ENCODE results near the gene ADD1.

The ADD1 gene

DNA sequence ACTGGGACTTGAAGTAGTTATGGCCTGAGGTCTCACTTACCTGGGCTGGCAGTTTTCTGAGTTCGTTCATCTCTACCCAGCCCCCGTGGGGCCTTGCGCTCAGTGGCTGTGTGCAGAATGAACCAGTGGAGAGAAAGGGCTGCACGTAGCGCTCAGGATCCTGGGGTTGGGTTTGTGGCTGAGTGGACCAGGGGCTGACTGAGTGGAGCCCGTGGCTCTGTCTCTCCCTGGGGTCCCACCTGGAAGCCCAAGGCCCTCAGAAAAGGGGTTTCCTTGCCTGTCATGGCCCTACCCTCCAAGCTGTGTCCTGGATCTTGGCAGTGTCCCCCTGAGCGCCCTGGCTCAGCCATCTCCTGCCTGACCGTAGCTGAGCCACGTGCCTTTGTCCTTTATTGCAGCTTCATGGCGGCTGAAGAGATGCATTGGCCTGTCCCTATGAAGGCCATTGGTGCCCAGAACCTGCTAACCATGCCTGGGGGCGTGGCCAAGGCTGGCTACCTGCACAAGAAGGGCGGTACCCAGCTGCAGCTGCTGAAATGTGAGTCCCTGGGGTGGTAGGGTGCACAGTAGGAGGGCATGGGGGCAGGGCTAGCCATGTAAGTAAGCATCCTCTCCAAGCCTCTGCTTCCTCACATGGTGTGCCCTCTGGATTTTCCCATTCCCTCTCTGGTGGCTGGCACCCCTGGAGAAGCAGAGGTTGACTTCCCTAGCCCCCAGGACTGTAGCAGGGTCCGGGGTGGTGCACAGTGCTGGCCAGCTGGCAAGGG, 23.2 kb upstream of the ADD1 start:
- no peak overlapping the region for H3K27ac ChIP-seq (ENCODE audit: low read depth, low read length)
- no peaks in the 10 kb centered on the region for H3K4me1 ChIP-seq (ENCODE audit: control insufficient read depth, insufficient read depth, low read length)
- H3K4me3 ChIP-seq (ENCODE audit: low read length) = no peak overlapping the region
- peaks cover 6% of the 10 kb centered on the region for H3K36me3 ChIP-seq (ENCODE audit: control insufficient read depth, insufficient read depth, low read length)
- no peaks in the 10 kb centered on the region for H3K27me3 ChIP-seq (ENCODE audit: control insufficient read depth, insufficient read depth, low read length)
- H3K9ac ChIP-seq (ENCODE audit: low read length) = no peak overlapping the region

DNA sequence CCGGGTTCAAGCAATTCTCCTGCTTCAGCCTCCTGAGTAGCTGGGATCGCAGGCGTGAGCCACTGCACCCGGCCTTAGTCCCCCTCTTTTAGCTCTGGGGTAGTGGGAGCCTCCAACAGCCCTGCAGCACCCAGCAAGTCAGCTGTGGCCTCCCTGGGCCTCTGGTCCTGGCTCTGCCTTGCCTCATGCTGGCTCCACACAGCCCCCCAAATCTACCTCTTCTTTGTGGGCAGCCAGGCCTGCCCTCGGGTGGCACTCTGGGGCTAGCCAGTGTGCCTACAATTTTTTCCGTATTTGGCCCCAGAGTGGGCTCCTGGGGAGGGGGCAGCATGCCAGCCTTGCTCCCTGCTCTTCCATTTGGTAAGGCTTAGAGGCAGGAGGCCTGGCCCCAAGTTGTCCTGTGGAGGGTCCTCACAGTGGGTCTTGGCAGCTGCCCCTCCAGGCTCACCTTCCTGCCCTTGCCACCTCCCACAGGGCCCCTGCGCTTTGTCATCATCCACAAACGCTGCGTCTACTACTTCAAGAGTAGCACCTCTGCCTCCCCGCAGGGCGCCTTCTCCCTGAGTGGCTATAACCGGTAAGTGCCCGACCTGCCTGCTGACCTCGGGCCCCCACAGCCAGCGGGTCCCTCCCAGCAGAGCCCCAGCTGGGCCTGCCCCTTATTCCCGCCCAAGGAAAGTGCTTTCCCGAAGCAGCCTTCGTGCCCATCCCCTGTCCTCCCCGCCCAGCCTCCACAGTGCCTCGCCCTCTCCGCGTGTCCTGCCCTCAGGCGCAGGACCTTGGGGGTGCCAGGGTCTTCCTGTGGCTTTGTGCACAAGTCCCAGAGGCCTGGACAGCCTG, 21.0 kb upstream of the ADD1 start:
- Histone ChIP-seq H3K4me1 (ENCODE audit: control insufficient read depth, insufficient read depth, low read length) (no peaks in the 10 kb centered on the region), H3K9ac (ENCODE audit: low read length) (no peak overlapping the region), H3K27ac (ENCODE audit: low read depth, low read length) (no peak overlapping the region), H3K27me3 (ENCODE audit: control insufficient read depth, insufficient read depth, low read length) (no peaks in the 10 kb centered on the region), H3K36me3 (ENCODE audit: control insufficient read depth, insufficient read depth, low read length) (peaks cover 13% of the 10 kb centered on the region), H3K4me3 (ENCODE audit: low read length) (no peak overlapping the region)

DNA sequence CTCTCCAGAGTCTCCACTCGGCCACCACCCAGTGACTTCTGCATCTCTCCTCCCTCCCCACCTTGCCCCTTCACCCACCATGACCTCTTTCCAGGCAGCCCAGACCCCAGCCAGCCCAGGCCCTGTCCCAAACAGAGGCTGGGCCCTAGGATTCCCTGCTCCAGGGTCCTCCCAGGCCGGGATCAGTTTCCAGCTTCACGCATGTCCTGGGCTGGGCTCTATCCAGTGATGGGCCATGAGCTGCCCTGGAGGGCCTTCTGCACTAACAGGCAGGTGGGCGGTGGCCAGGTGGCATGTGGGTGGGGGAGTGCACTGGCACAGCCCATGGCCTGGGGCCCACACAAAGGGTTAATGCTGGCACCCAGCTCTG, 20.4 kb upstream of the ADD1 start:
- no peak overlapping the region for H3K4me3 ChIP-seq (ENCODE audit: low read length)
- no peak overlapping the region for H3K27ac ChIP-seq (ENCODE audit: low read depth, low read length)
- H3K36me3 ChIP-seq (ENCODE audit: control insufficient read depth, insufficient read depth, low read length) = peaks cover 13% of the 10 kb centered on the region
- H3K9ac ChIP-seq (ENCODE audit: low read length) = no peak overlapping the region
- no peaks in the 10 kb centered on the region for H3K27me3 ChIP-seq (ENCODE audit: control insufficient read depth, insufficient read depth, low read length)
- no peaks in the 10 kb centered on the region for H3K4me1 ChIP-seq (ENCODE audit: control insufficient read depth, insufficient read depth, low read length)

DNA sequence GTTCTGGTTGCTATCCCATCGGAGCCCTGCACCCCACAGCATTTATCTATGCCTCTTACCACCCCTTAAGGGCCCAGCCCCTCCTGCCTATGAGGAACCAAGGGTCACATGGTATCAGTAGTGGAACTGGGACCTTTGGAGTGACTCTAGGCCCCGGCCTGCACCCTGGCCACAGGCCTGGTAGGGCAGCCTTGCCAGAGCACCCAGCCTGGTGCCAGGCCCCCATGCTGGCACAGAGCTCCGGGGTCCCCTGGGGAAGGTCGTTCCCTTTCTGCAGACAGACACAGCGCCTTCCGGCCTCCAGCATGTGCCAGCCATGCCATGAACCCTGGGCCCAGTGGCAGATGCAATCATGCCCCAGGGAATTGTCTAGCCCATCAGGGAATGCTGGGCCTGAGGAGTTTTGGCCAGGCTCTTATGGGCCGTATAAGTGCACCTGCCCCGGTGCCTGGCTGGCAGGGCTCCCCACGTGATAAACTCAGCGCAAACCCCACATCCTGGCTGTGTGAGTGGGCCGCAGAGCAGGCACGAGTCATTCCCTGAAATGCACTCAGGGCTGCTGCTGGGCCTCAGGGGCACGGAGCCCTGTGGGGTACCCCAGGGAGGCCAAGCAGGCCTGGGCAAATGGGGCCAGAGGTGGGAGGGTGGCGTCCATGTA, 19.8 kb upstream of the ADD1 start:
- H3K27ac ChIP-seq (ENCODE audit: low read depth, low read length) = no peak overlapping the region
- no peaks in the 10 kb centered on the region for H3K27me3 ChIP-seq (ENCODE audit: control insufficient read depth, insufficient read depth, low read length)
- H3K9ac ChIP-seq (ENCODE audit: low read length) = no peak overlapping the region
- H3K4me1 ChIP-seq (ENCODE audit: control insufficient read depth, insufficient read depth, low read length) = no peaks in the 10 kb centered on the region
- no peak overlapping the region for H3K4me3 ChIP-seq (ENCODE audit: low read length)
- H3K36me3 ChIP-seq (ENCODE audit: control insufficient read depth, insufficient read depth, low read length) = peaks cover 13% of the 10 kb centered on the region

DNA sequence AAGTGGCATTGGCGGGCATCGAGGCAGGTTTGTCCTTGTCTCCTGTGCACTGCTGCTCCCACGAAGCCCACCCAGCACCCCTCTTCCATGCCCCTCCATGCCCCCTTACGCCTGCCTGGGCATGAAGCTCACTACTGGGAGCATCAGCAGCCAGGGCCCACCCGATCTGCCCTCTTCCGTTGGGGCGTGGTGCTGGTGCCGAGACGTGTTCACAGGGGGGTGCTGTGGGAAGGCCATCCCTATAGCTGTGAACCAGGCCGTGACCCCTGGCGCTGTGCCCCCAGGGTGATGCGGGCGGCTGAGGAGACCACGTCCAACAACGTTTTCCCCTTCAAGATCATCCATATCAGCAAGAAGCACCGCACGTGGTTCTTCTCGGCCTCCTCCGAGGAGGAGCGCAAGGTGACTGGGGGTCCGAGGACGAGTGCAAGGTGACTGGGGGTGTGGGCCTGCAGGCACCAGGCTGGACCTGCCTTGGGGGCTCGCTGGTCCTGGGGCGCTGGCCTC, 19.3 kb upstream of the ADD1 start:
- Histone ChIP-seq H3K9ac (ENCODE audit: low read length) (no peak overlapping the region), H3K27ac (ENCODE audit: low read depth, low read length) (no peak overlapping the region), H3K4me1 (ENCODE audit: control insufficient read depth, insufficient read depth, low read length) (no peaks in the 10 kb centered on the region), H3K27me3 (ENCODE audit: control insufficient read depth, insufficient read depth, low read length) (no peaks in the 10 kb centered on the region), H3K36me3 (ENCODE audit: control insufficient read depth, insufficient read depth, low read length) (peaks cover 13% of the 10 kb centered on the region), H3K4me3 (ENCODE audit: low read length) (no peak overlapping the region)

DNA sequence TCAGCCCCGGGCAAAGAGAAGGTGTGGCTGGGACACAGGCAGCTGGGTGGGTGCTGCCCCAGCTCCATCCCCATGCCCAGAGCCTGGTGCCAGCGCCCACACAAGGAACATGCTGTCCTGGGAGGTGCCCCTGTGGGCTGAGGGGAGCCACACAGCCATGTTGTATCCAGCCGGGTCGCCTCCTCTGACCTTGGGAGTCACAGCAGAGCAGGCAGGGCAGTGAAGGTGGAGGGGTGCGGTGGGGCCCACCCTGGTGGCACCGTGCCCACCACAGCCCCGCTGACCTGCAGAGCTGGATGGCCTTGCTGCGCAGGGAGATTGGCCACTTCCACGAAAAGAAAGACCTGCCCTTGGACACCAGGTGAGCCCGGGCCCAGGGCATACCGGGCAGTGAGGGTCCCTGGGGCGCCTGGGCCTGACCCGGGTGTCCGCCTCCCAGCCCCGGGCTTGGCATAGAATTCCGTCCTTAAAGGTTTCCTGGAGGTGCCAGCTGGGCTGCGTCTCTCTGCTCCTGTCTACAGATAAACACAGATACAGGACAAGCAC, 18.7 kb upstream of the ADD1 start:
- Histone ChIP-seq H3K36me3 (ENCODE audit: control insufficient read depth, insufficient read depth, low read length) (peaks cover 13% of the 10 kb centered on the region), H3K9ac (ENCODE audit: low read length) (no peak overlapping the region), H3K4me1 (ENCODE audit: control insufficient read depth, insufficient read depth, low read length) (no peaks in the 10 kb centered on the region), H3K27ac (ENCODE audit: low read depth, low read length) (no peak overlapping the region), H3K27me3 (ENCODE audit: control insufficient read depth, insufficient read depth, low read length) (no peaks in the 10 kb centered on the region), H3K4me3 (ENCODE audit: low read length) (no peak overlapping the region)

DNA sequence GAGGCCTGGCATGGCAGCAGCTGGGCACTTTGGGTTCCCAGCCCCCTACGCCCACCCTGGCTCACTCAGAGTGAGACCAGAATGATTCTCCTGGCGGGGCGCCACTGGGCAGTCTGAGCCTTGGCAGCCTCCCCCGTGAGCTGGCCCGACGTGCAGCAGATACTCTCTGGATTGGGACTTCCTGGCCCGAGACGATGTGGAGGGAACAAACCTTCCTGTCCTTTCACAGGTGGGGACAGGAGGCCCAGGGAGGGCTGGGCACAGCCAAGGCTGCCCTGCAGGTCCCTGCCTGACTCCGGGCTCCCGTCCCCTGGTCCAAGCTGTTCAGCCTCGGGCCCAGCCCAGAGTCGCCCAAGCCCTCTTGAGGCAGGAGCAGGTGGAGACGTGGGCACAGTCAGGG, 17.9 kb upstream of the ADD1 start:
- Histone ChIP-seq H3K27me3 (ENCODE audit: control insufficient read depth, insufficient read depth, low read length) (no peaks in the 10 kb centered on the region), H3K4me1 (ENCODE audit: control insufficient read depth, insufficient read depth, low read length) (no peaks in the 10 kb centered on the region), H3K36me3 (ENCODE audit: control insufficient read depth, insufficient read depth, low read length) (peaks cover 14% of the 10 kb centered on the region), H3K4me3 (ENCODE audit: low read length) (no peak overlapping the region), H3K27ac (ENCODE audit: low read depth, low read length) (no peak overlapping the region), H3K9ac (ENCODE audit: low read length) (no peak overlapping the region)

DNA sequence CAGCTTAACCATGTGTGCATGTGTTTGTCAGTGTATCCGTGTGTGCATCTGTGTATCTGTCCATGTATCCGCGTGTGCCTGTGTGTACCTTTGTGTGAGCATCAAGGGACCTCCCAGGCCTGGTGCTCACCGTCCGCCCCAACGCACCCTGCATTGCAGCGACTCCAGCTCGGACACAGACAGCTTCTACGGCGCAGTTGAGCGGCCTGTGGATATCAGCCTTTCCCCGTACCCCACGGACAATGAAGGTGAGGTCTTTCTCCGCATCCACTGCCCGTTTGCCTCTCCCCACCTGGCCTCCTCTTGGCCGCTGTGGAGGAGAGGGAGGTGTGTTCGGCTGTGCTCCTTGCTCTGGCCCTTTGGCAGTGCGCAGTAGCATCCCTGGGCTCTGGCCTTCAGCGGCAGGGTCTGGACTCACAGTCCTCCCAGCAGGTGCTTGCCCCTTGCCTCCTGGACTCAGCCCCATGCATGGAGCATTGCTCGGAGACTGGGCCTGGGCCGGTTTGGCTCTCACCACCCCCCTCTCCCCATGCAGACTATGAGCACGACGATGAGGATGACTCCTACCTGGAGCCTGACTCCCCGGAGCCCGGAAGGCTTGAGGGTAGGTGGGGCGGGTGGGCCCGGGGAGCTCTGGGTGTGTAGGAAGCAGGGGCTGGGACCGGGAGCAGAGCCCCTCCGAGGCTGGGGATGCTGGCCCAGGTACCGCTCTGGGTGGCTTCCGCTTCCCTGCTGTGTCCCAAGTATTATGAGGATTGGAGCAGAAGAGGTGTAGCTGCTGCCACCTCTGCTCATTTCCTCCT, 16.4 kb upstream of the ADD1 start:
- H3K4me1 ChIP-seq (ENCODE audit: control insufficient read depth, insufficient read depth, low read length) = no peaks in the 10 kb centered on the region
- H3K27me3 ChIP-seq (ENCODE audit: control insufficient read depth, insufficient read depth, low read length) = no peaks in the 10 kb centered on the region
- no peak overlapping the region for H3K27ac ChIP-seq (ENCODE audit: low read depth, low read length)
- H3K36me3 ChIP-seq (ENCODE audit: control insufficient read depth, insufficient read depth, low read length) = peaks cover 23% of the 10 kb centered on the region
- H3K4me3 ChIP-seq (ENCODE audit: low read length) = no peak overlapping the region
- H3K9ac ChIP-seq (ENCODE audit: low read length) = no peak overlapping the region

DNA sequence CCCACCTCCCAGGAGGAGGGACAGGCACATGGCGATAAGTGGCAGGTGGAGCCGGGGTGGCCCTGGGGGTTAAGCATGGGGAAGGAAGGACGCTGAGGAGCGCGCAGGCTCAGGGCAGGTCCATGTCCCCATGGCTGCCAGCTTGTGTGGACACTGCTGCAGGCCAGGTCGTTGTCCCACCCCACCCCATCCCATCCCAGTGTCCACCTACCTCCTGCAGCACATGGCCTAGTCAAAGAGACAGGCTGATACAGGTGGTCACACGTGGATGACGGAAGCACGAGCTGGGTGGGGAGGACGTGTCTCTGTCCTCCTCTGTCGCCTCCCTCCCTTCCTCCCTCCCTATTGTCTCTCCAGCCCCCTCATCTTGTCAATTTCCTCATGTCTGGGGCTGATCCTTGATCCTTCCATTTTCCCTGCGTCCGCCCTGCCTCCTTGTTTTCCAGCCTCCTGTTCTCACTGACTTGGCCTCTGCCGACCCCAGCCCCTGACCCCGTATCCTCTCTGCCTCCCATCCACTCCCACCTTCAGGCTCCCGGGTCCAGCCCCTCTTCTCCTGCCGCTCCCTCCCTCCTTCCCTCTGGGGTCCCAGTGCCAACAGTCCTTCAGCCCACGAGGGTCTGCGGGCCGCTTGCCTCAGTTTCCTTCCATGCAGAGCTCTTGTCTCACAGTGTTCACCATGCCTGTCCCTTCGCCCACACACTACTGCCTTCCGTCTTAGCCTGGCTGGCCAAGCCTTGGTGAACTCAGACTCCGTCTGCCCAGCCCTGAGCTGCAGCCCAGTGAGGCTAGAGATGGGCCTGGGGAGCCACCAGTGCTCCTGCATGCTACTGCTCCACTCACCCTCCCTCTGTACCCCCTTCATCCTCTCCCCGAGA, 15.5 kb upstream of the ADD1 start:
- H3K27me3 ChIP-seq (ENCODE audit: control insufficient read depth, insufficient read depth, low read length) = no peaks in the 10 kb centered on the region
- no peak overlapping the region for H3K27ac ChIP-seq (ENCODE audit: low read depth, low read length)
- no peak overlapping the region for H3K4me3 ChIP-seq (ENCODE audit: low read length)
- H3K9ac ChIP-seq (ENCODE audit: low read length) = no peak overlapping the region
- H3K4me1 ChIP-seq (ENCODE audit: control insufficient read depth, insufficient read depth, low read length) = no peaks in the 10 kb centered on the region
- peaks cover 26% of the 10 kb centered on the region for H3K36me3 ChIP-seq (ENCODE audit: control insufficient read depth, insufficient read depth, low read length)

DNA sequence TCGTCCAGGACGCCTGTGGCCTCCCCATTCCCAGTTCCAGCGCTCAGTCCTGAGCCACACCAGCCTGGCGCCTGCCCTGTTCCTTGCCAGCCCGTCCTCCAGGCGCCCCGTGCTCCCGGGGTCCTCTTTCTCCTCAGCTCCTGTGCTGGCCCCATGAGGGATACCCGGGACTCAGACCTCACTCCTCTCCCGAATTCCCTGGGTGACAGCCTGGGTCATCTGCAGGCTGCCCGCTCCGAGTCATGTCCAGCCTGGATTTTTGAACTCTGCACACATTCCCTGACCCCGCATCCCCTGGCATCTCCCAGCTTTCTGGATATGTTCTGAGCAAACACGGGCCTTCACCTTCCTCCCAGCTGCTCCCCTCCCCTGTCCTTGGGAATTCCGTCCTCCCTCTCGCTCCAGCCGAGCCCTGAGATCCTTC, 14.9 kb upstream of the ADD1 start:
- Histone ChIP-seq H3K4me1 (ENCODE audit: control insufficient read depth, insufficient read depth, low read length) (no peaks in the 10 kb centered on the region), H3K36me3 (ENCODE audit: control insufficient read depth, insufficient read depth, low read length) (peaks cover 24% of the 10 kb centered on the region)

DNA sequence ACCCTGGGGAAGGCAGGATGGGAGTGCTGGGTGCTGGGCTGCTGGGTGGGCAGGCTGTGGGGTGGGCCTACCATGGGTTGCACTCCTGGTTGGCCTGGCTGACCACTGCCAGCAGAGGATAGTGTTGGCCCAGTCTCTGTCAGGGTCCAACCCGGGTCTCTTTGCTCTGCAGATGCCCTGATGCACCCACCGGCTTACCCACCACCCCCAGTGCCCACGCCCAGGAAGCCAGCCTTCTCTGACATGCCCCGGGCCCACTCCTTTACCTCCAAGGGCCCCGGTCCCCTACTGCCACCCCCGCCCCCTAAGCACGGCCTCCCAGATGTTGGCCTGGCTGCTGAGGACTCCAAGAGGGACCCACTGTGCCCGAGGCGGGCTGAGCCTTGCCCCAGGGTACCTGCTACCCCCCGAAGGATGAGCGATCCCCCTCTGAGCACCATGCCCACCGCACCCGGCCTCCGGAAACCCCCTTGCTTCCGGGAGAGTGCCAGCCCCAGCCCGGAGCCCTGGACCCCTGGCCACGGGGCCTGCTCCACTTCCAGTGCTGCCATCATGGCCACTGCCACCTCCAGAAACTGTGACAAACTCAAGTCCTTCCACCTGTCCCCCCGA, 14.2 kb upstream of the ADD1 start:
- no peaks in the 10 kb centered on the region for H3K27me3 ChIP-seq (ENCODE audit: control insufficient read depth, insufficient read depth, low read length)
- H3K36me3 ChIP-seq (ENCODE audit: control insufficient read depth, insufficient read depth, low read length) = peaks cover 23% of the 10 kb centered on the region
- H3K9ac ChIP-seq (ENCODE audit: low read length) = no peak overlapping the region
- no peak overlapping the region for H3K27ac ChIP-seq (ENCODE audit: low read depth, low read length)
- H3K4me1 ChIP-seq (ENCODE audit: control insufficient read depth, insufficient read depth, low read length) = no peaks in the 10 kb centered on the region
- no peak overlapping the region for H3K4me3 ChIP-seq (ENCODE audit: low read length)

More for the DNA sequence above, 14.9 kb upstream of the ADD1 start:
- Histone ChIP-seq H3K27ac (ENCODE audit: low read depth, low read length) (no peak overlapping the region), H3K4me3 (ENCODE audit: low read length) (no peak overlapping the region), H3K9ac (ENCODE audit: low read length) (no peak overlapping the region), H3K27me3 (ENCODE audit: control insufficient read depth, insufficient read depth, low read length) (no peaks in the 10 kb centered on the region)
